PC-9 (cell line): ENCODE data around the gene CTIF.

Source experiments
- EZH2 ChIP-seq: fragments of 200-600 bp; sonication (generic); IDR thresholded peaks from 2 replicates; pipeline ENCODE4 v1.8.0; 2017; ENCODE audit warnings: antibody characterized with exemption, low read depth
- TF ChIP-seq, protein P1 (sequence below): fragments of 200-600 bp; sonication (generic); conservative IDR thresholded peaks from 2 replicates; pipeline ENCODE4 v1.6.1; 2017; ENCODE audit warnings: mixed run types, antibody characterized with exemption, mild to moderate bottlenecking, moderate library complexity

DNA sequence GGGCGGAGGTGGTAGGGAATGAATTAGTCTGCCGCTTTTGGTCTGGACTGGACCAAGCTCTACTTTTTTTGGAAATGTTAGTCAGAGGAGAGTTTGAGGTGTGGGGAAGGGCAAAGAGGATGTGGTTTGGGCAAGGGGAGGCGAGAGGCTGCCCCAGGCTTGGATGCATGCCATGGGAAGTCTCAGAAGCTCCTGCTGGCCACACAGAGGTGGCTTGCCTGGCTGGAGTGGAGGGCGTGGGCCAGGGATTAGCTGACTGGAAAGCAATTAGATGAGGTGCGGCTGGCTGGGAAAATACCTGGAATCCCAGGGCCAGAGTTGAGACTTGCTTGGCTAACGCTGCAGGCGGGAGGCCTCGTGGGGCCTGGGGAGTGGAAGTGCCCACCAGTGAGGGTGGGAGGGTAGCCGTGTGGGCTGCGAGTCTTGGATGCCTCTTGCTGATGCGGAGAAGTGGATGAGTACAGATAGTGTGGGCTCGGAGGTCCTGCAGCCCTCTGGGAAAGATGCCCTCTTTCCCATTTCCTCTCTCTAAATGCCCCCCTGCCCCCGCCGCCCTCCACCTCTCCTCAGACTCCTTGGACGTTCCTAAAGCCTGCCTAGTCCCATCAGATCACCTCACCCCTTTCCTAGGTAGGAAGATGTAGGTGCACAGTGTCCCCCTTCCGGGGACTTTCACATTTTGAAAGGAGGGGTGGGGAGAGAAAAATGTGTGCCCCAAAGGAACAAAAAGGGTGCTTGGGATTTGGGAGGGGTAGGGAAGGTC lies 294.3 kb downstream of the CTIF start:
- no peak for TF ChIP-seq EZH2
- TF ChIP-seq, protein P1, sequence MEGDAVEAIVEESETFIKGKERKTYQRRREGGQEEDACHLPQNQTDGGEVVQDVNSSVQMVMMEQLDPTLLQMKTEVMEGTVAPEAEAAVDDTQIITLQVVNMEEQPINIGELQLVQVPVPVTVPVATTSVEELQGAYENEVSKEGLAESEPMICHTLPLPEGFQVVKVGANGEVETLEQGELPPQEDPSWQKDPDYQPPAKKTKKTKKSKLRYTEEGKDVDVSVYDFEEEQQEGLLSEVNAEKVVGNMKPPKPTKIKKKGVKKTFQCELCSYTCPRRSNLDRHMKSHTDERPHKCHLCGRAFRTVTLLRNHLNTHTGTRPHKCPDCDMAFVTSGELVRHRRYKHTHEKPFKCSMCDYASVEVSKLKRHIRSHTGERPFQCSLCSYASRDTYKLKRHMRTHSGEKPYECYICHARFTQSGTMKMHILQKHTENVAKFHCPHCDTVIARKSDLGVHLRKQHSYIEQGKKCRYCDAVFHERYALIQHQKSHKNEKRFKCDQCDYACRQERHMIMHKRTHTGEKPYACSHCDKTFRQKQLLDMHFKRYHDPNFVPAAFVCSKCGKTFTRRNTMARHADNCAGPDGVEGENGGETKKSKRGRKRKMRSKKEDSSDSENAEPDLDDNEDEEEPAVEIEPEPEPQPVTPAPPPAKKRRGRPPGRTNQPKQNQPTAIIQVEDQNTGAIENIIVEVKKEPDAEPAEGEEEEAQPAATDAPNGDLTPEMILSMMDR: no peak
